Colon (tissue), 2 donors: Measurements from ENCODE around the gene PDE1C.
"Not testable (repeated sequence)": the region's sequence is repeated elsewhere in the genome, so short reads cannot be mapped to it uniquely, and the experiment has no call there.

Experiments
- FAIRE-seq: peaks from 2 replicates; lab custom pipeline; 2012; peaks lifted over from hg19 to GRCh38; lab: Jason Lieb, UNC
- donor health status: control.
- donor health status: control.

Gene PDE1C

GRCh38 chr7:32042900-32043299 lies 27.3 kb downstream of the PDE1C start:
- FAIRE-seq, result no peak

- no peak for FAIRE-seq
These were observed 31.0 kb downstream of the PDE1C start for GRCh38 chr7:32039000-32039756.

GRCh38 chr7:32037650-32038198 lies 32.5 kb downstream of the PDE1C start:
- FAIRE-seq, result no peak

GRCh38 chr7:32036557-32036956 lies 33.6 kb downstream of the PDE1C start:
- no peak for FAIRE-seq

GRCh38 chr7:32034052-32034451 lies 36.2 kb downstream of the PDE1C start:
- FAIRE-seq, result no peak

- no peak for FAIRE-seq
These were observed 37.2 kb downstream of the PDE1C start for GRCh38 chr7:32033006-32033405.

- no peak for FAIRE-seq
These were observed 38.0 kb downstream of the PDE1C start for GRCh38 chr7:32032211-32032610.

- FAIRE-seq, result no peak
These were observed 39.1 kb downstream of the PDE1C start for GRCh38 chr7:32030904-32031692.

- FAIRE-seq, result no peak
These were observed 44.2 kb downstream of the PDE1C start for GRCh38 chr7:32026083-32026425.

- no peak for FAIRE-seq
These were observed 44.7 kb downstream of the PDE1C start for GRCh38 chr7:32025381-32026082.

GRCh38 chr7:32023376-32023775 lies 46.8 kb downstream of the PDE1C start:
- no peak for FAIRE-seq

- FAIRE-seq, result no peak
These were observed 47.2 kb downstream of the PDE1C start for GRCh38 chr7:32022966-32023365.

- no peak for FAIRE-seq
These were observed 49.6 kb downstream of the PDE1C start for GRCh38 chr7:32020551-32021159.

GRCh38 chr7:32018845-32019578 lies 51.2 kb downstream of the PDE1C start:
- no peak for FAIRE-seq

GRCh38 chr7:32015133-32015532 lies 55.1 kb downstream of the PDE1C start:
- no peak for FAIRE-seq

GRCh38 chr7:32013471-32013870 lies 56.7 kb downstream of the PDE1C start:
- FAIRE-seq, result not testable (repeated sequence)

- FAIRE-seq, result no peak
These were observed 64.6 kb downstream of the PDE1C start for GRCh38 chr7:32005577-32005976.

GRCh38 chr7:32001948-32002347 lies 68.3 kb downstream of the PDE1C start:
- FAIRE-seq, result no peak

- no peak for FAIRE-seq
These were observed 72.8 kb downstream of the PDE1C start for GRCh38 chr7:31997423-31997822.

- no peak for FAIRE-seq
These were observed 75.1 kb downstream of the PDE1C start for GRCh38 chr7:31995134-31995533.

GRCh38 chr7:31991846-31992245 lies 78.4 kb downstream of the PDE1C start:
- no peak for FAIRE-seq

- no peak for FAIRE-seq
These were observed 78.8 kb downstream of the PDE1C start for GRCh38 chr7:31991406-31991805.
